ENCODE measurements around the gene RNF144A.

Gene RNF144A

DNA sequence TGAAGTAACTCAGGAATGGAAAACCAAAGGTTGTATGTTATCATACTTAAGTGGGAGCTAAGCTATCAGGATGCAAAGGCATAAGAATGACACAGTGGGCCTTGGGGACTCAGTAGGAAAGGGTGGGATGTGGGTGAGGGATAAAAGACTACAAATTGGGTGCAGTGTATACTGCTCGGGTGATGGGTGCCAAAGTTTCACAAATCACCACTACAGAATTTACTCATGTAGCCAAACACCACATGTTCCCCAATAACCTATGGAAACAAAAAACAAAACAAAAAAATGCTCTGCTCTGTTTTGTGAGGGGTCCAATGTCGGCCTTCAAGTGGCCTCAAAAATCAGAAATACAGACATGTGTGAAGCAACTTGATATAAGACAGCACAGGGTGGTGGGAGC is 8.9 kb upstream of the RNF144A start:
- DNase-seq (ENCODE audit: low read depth): no peak
- TF ChIP-seq, protein P1, sequence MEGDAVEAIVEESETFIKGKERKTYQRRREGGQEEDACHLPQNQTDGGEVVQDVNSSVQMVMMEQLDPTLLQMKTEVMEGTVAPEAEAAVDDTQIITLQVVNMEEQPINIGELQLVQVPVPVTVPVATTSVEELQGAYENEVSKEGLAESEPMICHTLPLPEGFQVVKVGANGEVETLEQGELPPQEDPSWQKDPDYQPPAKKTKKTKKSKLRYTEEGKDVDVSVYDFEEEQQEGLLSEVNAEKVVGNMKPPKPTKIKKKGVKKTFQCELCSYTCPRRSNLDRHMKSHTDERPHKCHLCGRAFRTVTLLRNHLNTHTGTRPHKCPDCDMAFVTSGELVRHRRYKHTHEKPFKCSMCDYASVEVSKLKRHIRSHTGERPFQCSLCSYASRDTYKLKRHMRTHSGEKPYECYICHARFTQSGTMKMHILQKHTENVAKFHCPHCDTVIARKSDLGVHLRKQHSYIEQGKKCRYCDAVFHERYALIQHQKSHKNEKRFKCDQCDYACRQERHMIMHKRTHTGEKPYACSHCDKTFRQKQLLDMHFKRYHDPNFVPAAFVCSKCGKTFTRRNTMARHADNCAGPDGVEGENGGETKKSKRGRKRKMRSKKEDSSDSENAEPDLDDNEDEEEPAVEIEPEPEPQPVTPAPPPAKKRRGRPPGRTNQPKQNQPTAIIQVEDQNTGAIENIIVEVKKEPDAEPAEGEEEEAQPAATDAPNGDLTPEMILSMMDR (conservative IDR thresholded peaks at IDR 0.05; ENCODE audit: low read depth, low read length): no peak
- no peak overlapping the region for H3K4me3 ChIP-seq (ENCODE audit: low read length)

DNA sequence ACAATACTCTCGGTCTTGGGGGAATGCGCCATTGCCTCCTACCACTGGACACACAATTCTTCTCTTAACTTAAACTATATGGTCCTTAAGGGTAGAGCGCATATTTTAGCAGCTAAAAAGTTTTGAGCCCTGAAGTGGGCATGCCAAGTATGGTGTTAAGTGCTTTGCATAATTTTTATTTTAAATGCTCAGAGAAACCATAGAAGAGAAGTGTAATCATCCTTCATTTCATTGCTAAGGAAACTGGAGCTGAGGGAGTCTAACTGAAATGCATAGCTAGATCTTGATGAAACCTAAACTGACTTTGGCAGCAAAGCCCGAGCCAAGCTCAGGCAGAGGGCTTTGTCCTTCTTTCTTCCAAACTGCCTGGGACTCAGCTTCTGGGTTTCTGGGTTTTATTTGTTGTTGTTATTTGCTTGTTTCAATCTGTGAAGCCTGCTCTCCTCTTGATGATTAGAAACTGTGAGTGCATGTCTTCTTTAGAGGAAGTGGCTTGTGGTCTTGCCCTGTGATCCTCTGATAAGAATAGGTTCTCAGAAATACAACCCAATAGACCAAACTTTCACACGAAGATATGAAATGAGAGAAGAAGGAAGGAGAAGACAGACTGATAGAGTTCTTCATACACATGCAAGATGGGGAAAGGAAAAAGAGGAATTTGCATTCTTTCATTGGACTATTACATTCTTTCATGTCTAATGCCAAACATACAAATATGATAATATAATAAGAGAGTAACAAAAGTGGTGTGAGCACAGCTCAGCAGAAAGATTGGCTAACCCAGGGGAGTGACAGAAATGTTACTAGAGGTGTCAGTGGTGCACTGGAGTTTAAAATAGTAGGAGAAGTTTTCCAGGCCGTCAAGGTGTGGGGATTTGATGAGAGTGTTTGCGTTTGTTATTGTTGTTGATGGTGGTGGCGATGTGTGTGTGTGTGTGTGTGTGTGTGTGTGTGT is 7.5 kb upstream of the RNF144A start:
- TF ChIP-seq, protein P1 (conservative IDR thresholded peaks at IDR 0.05; ENCODE audit: low read depth, low read length): no peak
- no peak overlapping the region for H3K4me3 ChIP-seq (ENCODE audit: low read length)

DNA sequence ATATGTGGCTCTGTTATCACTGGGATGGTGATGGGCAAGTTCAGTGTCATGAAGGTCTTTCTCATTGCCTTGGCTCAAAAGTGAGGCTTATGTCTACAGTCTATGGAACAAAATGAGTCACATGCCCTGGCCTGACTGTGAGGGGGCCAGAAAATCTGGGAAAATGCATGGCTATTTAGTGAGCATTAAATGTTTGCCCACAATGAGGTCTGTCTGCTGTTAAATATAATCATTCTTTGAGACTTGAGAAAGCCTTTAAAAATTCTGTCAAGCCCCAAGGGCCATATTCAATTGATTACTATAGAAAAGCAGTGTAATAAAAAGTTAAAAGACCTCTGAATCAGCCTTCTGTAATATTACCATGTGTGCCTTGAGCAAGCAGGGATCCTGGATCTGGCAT is 5.5 kb upstream of the RNF144A start:
- TF ChIP-seq, protein P1 (conservative IDR thresholded peaks at IDR 0.05; ENCODE audit: low read depth, low read length): no peak
- DNase-seq (ENCODE audit: low read depth): no peak
- H3K4me3 ChIP-seq (ENCODE audit: low read length): no peak overlapping the region

More for the DNA sequence above, 7.5 kb upstream of the RNF144A start:
- no peak for DNase-seq (ENCODE audit: low read depth)

DNA sequence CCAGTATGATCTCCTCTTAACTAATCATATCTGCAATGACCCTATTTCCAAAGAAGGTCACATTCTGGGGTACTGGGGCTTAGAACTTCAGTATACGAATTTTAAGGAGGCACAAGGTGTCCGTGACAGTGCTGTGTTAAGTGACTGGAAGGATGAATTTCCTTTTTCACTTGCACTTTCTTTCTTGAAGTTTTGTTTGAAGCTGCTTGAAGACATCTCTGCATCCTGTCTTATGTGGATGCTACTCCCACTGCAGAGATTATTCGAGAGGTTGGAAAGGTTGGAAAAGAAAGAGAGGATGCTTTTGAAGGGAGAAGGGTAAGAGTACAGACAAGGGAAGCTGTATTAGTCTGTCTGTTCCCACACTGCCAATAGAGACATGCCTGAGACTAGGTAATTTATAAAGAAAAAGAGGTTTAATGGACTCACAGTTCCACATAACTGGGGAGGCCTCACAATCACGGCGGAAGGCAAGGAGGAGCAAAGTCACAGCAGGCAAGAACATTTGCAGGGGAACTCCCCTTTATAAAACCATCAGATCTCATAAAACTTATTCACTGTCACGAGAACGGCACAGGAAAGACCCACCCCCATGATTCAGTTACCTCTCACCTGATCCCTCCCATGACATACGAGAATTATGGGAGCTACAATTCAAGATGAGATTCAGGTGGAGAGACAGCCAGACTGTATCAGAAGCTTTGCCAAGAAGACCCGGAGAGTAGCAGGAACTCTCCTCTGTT is 3.6 kb upstream of the RNF144A start:
- H3K4me3 ChIP-seq (ENCODE audit: low read length): no peak overlapping the region
- no peak for DNase-seq (ENCODE audit: low read depth)

DNA sequence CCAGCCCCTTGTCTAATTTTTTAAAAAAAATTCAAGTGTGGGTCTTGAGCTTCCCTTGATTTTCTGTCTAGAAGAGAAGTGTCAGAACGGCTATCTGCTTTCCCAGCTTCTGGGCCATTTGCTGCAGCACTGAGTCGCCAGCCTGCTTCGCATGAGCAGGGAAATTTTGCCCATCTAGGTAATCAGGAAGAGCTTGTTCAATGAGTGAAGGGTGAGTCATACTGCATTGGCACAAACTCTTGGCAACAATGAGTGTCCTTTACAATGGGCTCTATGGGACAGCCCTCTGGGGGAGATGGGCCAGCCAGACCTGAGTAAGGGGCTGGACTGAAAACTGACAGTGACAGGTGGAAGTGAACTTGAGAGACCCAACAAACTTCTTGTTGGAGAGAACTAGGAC is 2.4 kb upstream of the RNF144A start:
- no peak for DNase-seq (ENCODE audit: low read depth)
- no peak overlapping the region for H3K4me3 ChIP-seq (ENCODE audit: low read length)
- TF ChIP-seq, protein P1 (conservative IDR thresholded peaks at IDR 0.05; ENCODE audit: low read depth, low read length): no peak

More for the DNA sequence above, 3.6 kb upstream of the RNF144A start:
- TF ChIP-seq, protein P1 (conservative IDR thresholded peaks at IDR 0.05; ENCODE audit: low read depth, low read length): no peak

DNA sequence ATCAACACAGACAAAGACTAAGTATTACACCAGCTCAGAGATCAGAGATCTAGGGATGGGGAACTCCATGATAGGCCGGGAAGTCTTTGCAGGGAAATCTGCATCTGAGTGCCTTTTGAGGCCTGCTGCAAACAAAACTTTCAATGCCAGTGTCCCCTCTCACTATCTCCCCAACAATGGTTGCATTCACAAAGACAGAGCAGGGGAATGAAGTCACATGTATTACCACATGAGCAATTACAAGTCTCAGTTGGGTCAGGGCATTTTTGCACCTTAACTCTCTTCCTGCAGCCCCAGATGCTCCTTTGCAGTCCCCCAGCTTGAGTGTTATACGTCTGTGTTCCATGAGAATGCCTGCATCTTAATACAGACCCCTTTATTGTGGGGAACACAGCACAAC is 1.8 kb upstream of the RNF144A start:
- no peak overlapping the region for H3K4me3 ChIP-seq (ENCODE audit: low read length)
- TF ChIP-seq, protein P1 (conservative IDR thresholded peaks at IDR 0.05; ENCODE audit: low read depth, low read length): no peak
- DNase-seq (ENCODE audit: low read depth): no peak
